Mucosa of stomach (tissue), 1 donor: ENCODE measurements around the gene TMEM154.

Experiments
- H3K27me3 ChIP-seq: one replicate; pipeline ENCODE4 v1.7.0; 2013; ENCODE audit warnings: mild to moderate bottlenecking, low read length; ENCODE audit not compliant: control insufficient read depth, insufficient read depth
- H3K36me3 ChIP-seq: one replicate; pipeline ENCODE4 v1.7.0; 2013; ENCODE audit warnings: low read length; ENCODE audit not compliant: control insufficient read depth, insufficient read depth
- H3K4me1 ChIP-seq: one replicate; pipeline ENCODE4 v1.7.0; 2013; ENCODE audit warnings: mild to moderate bottlenecking, low read length; ENCODE audit not compliant: control insufficient read depth, insufficient read depth
- H3K4me3 ChIP-seq: one replicate; pipeline ENCODE4 v1.7.0; 2013; ENCODE audit warnings: low read length
- H3K9ac ChIP-seq: one replicate; pipeline ENCODE4 v1.7.0; 2013; ENCODE audit warnings: mild to moderate bottlenecking, low read length, moderate library complexity
- H3K9me3 ChIP-seq: one replicate; pipeline ENCODE4 v1.7.0; 2013; ENCODE audit warnings: mild to moderate bottlenecking, low read length, moderate library complexity; ENCODE audit not compliant: control insufficient read depth
- donor health status: Pancreatic carcinoma.

The TMEM154 gene

DNA sequence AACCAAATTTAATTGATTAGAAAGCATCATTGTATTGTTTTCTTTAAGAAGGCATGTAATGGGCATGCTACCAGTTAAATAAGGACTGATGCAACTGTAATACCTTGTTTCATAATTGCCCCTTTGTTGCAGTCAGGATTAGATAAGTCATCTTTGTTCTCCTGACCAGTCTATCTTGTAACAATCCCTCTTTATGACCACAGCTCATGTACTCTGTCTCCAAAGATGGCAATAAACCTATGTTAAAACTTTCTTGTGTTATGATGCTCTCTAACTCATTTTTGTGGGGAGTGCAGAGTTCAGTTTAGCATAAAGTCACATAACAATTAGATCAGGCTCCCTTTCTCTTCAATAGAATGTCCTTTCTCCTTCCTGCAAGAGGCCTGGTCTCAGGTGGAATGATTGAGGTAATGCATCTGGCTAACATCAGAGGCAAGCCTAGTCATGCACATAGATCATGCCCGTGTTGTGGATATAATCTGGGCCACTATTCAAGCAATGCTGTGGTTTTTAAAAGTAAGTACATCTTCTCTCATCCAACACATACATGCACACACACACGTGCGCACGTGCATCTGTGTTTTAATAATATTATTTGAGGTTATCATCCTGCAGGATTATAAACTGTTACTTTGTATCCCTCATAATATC is 45.6 kb downstream of the TMEM154 start:
- H3K4me3 ChIP-seq = no peak overlapping the region
- H3K4me1 ChIP-seq = no peaks in the 10 kb centered on the region
- no peaks in the 10 kb centered on the region for H3K27me3 ChIP-seq
- H3K36me3 ChIP-seq = no peaks in the 10 kb centered on the region
- H3K9ac ChIP-seq = no peak overlapping the region
- H3K9me3 ChIP-seq = no peaks in the 10 kb centered on the region

DNA sequence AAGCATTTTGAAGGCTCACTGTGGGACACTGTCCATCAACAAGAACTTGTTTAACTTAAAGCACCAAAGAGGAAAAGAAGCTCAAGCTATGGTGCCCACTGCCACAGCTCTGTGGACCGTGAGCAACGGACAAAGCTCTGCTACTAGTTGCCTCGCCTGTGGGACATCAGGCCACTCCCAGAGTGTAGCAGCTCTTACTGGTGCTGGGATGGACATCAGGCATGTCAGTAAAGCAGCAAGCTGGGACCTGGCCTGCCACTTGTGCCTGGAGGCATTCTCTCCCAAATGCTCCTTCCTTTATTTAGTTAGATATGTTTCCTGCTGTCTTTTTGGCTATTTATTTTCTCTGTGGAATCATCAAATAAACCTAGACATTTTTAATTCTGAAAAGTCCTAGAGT is 46.7 kb downstream of the TMEM154 start:
- H3K9me3 ChIP-seq = no peaks in the 10 kb centered on the region
- H3K36me3 ChIP-seq = no peaks in the 10 kb centered on the region
- no peak overlapping the region for H3K9ac ChIP-seq
- H3K4me3 ChIP-seq = no peak overlapping the region
- H3K27me3 ChIP-seq = no peaks in the 10 kb centered on the region
- H3K4me1 ChIP-seq = no peaks in the 10 kb centered on the region

DNA sequence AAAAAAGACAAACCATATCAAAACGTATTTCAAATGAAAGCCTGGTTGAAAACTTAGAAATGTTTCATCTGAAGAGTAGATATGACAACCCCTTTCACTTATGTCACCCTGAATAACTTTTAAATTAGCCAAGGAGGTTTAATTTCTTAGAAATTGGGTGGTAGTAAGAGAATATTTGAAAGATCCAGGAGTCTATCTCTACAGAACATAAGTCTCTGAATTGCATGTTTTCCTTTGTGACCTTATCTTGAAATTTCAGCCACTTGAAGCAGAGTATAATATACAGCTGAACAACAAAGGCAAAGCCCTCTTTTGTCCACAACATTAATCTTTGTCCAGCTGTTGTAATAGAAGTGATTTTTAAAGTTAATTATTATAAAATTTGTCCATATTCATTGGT is 49.5 kb downstream of the TMEM154 start:
- no peak overlapping the region for H3K9ac ChIP-seq

DNA sequence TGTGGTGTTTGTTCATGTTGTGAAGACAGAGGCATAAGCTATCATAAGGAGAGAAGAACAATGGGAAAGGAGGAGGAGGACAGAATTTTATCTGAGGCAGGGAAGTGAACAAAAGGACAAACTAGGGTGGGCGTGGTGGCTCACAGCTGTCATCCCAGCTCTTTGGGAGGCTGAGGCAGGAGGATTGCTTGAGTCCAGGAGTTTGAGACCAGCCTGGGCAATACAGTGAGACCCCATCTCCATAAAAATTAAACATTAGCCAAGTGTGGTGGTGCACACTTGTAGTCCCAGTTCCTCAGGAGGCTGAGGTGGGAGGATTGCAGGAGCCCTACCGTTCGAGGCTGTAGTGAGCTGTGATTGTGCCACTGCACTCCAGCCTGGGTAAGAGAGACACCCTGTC is 49.9 kb downstream of the TMEM154 start:
- H3K27me3 ChIP-seq = no peaks in the 10 kb centered on the region
- no peaks in the 10 kb centered on the region for H3K4me1 ChIP-seq

More for the DNA sequence above, 49.5 kb downstream of the TMEM154 start:
- Histone ChIP-seq H3K36me3 (no peaks in the 10 kb centered on the region), H3K4me1 (no peaks in the 10 kb centered on the region), H3K9me3 (no peaks in the 10 kb centered on the region), H3K4me3 (no peak overlapping the region), H3K27me3 (no peaks in the 10 kb centered on the region)

DNA sequence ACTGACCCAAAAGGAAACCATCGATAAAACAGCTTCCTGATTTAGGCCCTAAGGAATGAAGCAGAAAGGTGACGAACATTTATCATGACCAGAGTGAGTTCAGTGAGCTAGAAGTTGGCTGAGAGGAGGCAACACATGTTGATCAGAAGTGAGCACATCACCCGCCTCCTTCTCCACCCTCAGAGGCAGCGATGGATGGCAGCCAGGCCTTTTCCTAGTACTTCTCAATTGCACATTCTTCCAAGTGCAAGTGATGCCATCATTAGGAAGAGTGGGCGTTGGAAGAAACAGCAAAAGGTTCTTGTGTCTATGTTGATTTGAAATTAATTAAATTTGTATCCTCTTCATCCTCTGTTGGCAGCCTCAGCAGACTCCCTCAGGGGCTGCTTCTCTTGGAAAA is 51.7 kb downstream of the TMEM154 start:
- H3K4me3 ChIP-seq = no peak overlapping the region
- H3K4me1 ChIP-seq = no peaks in the 10 kb centered on the region
- no peak overlapping the region for H3K9ac ChIP-seq
- no peaks in the 10 kb centered on the region for H3K9me3 ChIP-seq
- no peaks in the 10 kb centered on the region for H3K36me3 ChIP-seq
- no peaks in the 10 kb centered on the region for H3K27me3 ChIP-seq

More for the DNA sequence above, 49.9 kb downstream of the TMEM154 start:
- H3K36me3 ChIP-seq = no peaks in the 10 kb centered on the region
- H3K9me3 ChIP-seq = no peaks in the 10 kb centered on the region
- H3K4me3 ChIP-seq = no peak overlapping the region
- no peak overlapping the region for H3K9ac ChIP-seq

DNA sequence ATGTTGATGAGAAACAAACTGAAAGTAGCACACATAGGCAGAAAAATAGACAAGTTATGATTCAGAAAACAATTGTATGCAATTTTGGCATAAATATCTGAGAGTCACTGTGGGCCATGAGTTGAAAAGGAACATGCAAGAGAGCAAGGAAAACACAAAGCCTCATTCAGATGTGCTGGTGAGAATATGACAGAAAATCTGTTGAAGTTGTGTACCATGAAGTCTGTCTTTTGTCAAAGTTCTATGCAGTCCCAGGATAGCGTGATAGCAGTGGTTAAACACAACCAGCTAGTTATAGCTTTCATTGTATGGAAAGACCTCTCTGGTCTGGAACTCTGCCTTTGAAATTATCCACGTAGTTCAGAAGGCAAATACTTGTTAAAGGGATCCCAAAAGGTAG is 53.0 kb downstream of the TMEM154 start:
- H3K9ac ChIP-seq = no peak overlapping the region
- H3K4me1 ChIP-seq = no peaks in the 10 kb centered on the region
- no peaks in the 10 kb centered on the region for H3K36me3 ChIP-seq
- no peaks in the 10 kb centered on the region for H3K9me3 ChIP-seq
- H3K4me3 ChIP-seq = no peak overlapping the region
- H3K27me3 ChIP-seq = no peaks in the 10 kb centered on the region

DNA sequence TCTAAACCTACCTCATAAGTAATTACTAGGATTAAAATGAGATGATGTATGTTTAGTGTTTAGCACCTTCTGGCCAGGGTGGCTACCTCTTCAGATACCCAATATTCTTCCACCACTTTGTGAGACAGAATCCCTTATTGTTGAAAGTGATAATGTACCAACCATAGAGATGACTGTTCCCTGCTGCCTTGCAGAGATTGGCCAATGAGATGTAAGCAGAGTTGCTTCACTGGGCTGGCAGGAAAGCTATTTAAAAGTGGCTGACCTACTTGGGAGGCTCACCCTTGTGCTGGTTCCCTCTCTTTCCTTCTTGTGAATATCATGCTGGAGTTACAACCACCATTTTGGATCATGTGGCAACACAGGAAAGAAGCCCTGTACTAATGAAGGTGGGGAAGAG is 58.9 kb downstream of the TMEM154 start:
- no peaks in the 10 kb centered on the region for H3K36me3 ChIP-seq
- no peak overlapping the region for H3K4me3 ChIP-seq
- H3K4me1 ChIP-seq = no peaks in the 10 kb centered on the region
- no peaks in the 10 kb centered on the region for H3K27me3 ChIP-seq
- H3K9ac ChIP-seq = no peak overlapping the region
- H3K9me3 ChIP-seq = no peaks in the 10 kb centered on the region

DNA sequence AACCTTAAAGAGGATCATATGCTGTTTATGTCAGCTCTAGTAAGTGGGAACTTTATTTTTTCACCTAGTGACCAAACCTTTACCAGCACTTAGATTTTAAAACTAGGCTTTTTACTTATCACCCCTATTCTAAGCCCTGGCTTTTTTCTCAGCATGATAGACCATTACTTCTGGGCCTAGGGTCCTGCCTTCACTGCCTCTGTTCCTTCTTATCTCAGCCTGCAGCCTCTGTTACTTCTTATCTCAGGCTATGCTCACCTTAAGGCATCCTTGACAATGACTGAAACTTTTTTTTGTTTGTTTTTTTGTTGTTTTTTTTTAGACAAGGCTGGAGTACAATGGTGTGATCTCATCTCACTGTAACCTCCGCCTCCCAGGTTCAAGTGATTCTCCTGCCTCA is 59.6 kb downstream of the TMEM154 start:
- H3K4me1 ChIP-seq = no peaks in the 10 kb centered on the region
- H3K36me3 ChIP-seq = no peaks in the 10 kb centered on the region

DNA sequence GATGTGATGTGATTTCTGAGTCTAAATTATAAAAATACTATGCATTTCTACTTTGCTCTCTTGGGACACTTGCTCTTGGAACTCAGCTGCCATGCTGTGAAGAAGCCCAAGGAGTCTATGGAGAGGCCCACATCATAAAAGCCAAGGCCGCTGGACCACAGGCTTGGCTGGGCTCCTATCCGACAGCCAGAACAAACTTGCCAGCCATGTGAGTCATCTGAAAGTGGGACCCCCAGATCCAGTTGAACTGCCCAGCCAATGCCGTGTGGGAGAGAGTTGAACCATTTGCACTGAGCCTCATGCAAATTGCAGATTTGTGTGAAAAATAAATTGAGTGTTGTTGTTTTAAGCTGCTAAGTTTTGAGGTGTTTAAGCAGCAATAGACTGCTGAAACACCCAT is 60.2 kb downstream of the TMEM154 start:
- Histone ChIP-seq H3K36me3 (no peaks in the 10 kb centered on the region), H3K27me3 (no peaks in the 10 kb centered on the region), H3K9me3 (no peaks in the 10 kb centered on the region), H3K4me1 (no peaks in the 10 kb centered on the region), H3K9ac (no peak overlapping the region), H3K4me3 (no peak overlapping the region)

More for the DNA sequence above, 59.6 kb downstream of the TMEM154 start:
- Histone ChIP-seq H3K9me3 (no peaks in the 10 kb centered on the region), H3K27me3 (no peaks in the 10 kb centered on the region), H3K9ac (no peak overlapping the region), H3K4me3 (no peak overlapping the region)

DNA sequence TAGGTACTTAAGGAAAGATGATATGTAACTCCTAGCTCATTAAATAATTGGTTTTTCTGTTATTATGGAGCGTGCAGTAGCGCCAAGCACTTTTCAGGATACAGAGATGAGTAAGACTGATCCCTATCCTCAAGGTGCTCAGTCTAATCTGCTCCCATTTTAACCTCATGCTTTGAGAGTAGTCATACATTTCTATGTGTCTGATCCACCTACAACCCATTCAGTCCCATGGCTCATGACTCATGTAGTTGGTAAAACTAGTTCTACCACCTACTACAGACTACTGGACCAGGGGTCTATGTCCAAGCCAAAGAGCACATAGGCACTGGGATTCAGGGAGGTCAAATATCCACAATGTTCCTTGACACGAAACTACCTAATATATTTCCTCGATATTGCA is 60.8 kb downstream of the TMEM154 start:
- no peaks in the 10 kb centered on the region for H3K36me3 ChIP-seq
- no peaks in the 10 kb centered on the region for H3K9me3 ChIP-seq
- H3K27me3 ChIP-seq = no peaks in the 10 kb centered on the region
- H3K9ac ChIP-seq = no peak overlapping the region
- no peaks in the 10 kb centered on the region for H3K4me1 ChIP-seq
- H3K4me3 ChIP-seq = no peak overlapping the region

DNA sequence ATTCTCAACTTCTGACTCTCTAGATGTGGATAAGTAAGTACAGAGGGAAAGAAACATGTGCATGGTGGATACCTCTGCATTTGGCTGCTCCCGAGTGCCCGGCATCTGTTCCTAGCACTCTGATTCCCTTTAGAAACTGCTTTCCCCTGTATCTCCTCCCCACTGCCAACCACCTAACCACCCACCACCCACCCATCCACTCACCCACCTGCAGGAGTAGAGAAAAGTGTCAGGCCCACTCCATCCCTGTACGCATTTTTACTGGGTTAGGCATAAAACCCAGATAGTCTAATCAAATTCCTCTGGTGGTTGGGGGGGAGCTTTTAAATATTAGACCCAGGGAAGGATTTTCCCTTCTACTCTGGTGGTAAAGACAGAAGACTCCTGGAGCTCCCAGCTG is 63.0 kb downstream of the TMEM154 start:
- Histone ChIP-seq H3K4me3 (no peak overlapping the region), H3K4me1 (no peaks in the 10 kb centered on the region), H3K27me3 (no peaks in the 10 kb centered on the region), H3K9me3 (no peaks in the 10 kb centered on the region), H3K36me3 (no peaks in the 10 kb centered on the region), H3K9ac (no peak overlapping the region)

DNA sequence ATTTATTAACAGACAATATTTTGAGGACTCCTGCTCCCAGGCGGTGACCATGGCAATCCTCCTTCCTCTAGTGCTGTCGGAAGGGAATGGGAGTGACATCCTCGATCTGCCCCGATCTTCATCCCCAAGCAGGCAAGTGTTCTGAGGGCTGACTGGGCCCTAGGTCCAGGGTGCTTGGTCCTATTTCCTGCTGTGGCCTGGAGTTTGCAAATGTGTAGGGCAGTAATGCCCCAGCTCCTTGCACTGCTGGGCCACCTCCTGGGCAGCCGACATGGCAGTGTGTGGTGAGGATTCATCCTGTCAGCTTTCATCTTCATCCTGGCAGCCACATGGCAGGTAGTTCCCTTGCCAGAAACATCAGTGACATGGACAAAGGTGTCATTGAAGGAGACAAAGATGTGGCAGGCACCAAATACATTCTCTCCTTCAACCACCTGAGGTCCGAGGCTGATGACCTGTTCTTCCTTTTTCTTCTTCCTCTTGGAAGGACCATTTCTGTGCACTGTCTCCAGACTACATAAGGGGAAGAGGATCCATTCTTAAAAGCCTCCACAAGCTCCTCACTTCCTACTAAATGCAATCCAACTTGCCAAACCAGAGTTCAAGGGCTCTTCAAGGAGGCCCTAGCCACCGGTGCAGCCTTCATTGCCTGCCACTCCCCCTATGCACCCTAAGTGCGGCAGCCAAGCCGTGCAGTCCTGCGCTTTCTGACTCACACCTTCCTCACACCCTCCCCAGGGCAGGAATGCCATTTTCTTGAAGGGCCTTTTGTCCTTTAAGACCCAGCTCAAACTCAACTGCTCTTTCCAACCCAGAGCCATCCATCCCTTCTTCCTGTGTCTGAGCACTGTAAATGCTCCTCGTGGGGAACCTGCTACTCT is 65.7 kb downstream of the TMEM154 start:
- H3K9me3 ChIP-seq = no peaks in the 10 kb centered on the region
- H3K27me3 ChIP-seq = no peaks in the 10 kb centered on the region
- no peaks in the 10 kb centered on the region for H3K4me1 ChIP-seq
- H3K4me3 ChIP-seq = no peak overlapping the region
- H3K9ac ChIP-seq = no peak overlapping the region
- no peaks in the 10 kb centered on the region for H3K36me3 ChIP-seq
